Measurements from ENCODE around the gene EFNB3. TPM values are rescaled to one million over a fixed set of nuclear protein-coding genes. Genes with fewer than 3 reads are reported as not detected.

The EFNB3 gene
- polyA plus RNA-seq, 1 donor from 2014 or later = not detected

- Mint-ChIP-seq H3K4me1 (peaks cover 18 to 30% (median 29%) of the 10 kb centered on the region in 3 donors), H3K36me3 (peaks cover 2% of the 10 kb centered on the region), H3K27ac (peak within 1 kb of the TSS; percentile 98 to 100 (median 99)), H3K9me3 (no peaks in the 10 kb centered on the region), H3K4me3 (peak within 1 kb of the TSS; percentile 93 to 99 (median 98)), H3K27me3 (no peaks in the 10 kb centered on the region)
Observed at GRCh38 chr17:7687072-7687907, 17.7 kb upstream of the EFNB3 start, which contains the start of gene TP53. TP53 (minus strand) TSS chr17:7687490; CDS start chr17:7676594, 10,896 bp downstream.

- Mint-ChIP-seq H3K4me1 (peaks cover 18 to 30% (median 25%) of the 10 kb centered on the region in 3 donors), H3K27me3 (no peaks in the 10 kb centered on the region), H3K36me3 (peaks cover 2% of the 10 kb centered on the region), H3K4me3 (peak within 1 kb of the TSS; percentile 93 to 99 (median 98)), H3K27ac (peak within 1 kb of the TSS; percentile 98 to 100 (median 99)), H3K9me3 (no peaks in the 10 kb centered on the region)
Observed at GRCh38 chr17:7687908-7688807, 16.8 kb upstream of the EFNB3 start, which contains the start of gene WRAP53. WRAP53 (plus strand) TSS chr17:7688477; CDS start chr17:7688649, 172 bp downstream.

GRCh38 chr17:7688808-7689316 lies 16.1 kb upstream of the EFNB3 start:
- H3K27ac Mint-ChIP-seq = peak overlapping the region in 2 of 3 donors; percentile 67 to 99
- peaks cover 2% of the 10 kb centered on the region for H3K36me3 Mint-ChIP-seq
- H3K4me1 Mint-ChIP-seq = peaks cover 18 to 30% (median 23%) of the 10 kb centered on the region in 3 donors

GRCh38 chr17:7695586-7695985 lies 9.4 kb upstream of the EFNB3 start:
- peaks cover 0 to 2% (median 0%) of the 10 kb centered on the region in 3 donors for H3K4me1 Mint-ChIP-seq
- H3K27me3 Mint-ChIP-seq = no peaks in the 10 kb centered on the region
- no peak overlapping the region for H3K27ac Mint-ChIP-seq
- peaks cover 14% of the 10 kb centered on the region for H3K36me3 Mint-ChIP-seq
- H3K4me3 Mint-ChIP-seq = no peak overlapping the region
- H3K9me3 Mint-ChIP-seq = no peaks in the 10 kb centered on the region

More at GRCh38 chr17:7688808-7689316, 16.1 kb upstream of the EFNB3 start:
- Mint-ChIP-seq H3K4me3 (peak overlapping the region; percentile 93 to 99 (median 98)), H3K9me3 (no peaks in the 10 kb centered on the region), H3K27me3 (no peaks in the 10 kb centered on the region)

GRCh38 chr17:7697828-7698588 lies 7.0 kb upstream of the EFNB3 start:
- peaks cover 19% of the 10 kb centered on the region for H3K36me3 Mint-ChIP-seq
- H3K4me3 Mint-ChIP-seq = no peak overlapping the region
- peaks cover 2% of the 10 kb centered on the region for H3K27me3 Mint-ChIP-seq
- peaks cover 0 to 3% (median 0%) of the 10 kb centered on the region in 3 donors for H3K4me1 Mint-ChIP-seq
- no peak overlapping the region for H3K27ac Mint-ChIP-seq
- H3K9me3 Mint-ChIP-seq = no peaks in the 10 kb centered on the region

GRCh38 chr17:7700510-7700909 lies 4.5 kb upstream of the EFNB3 start:
- Mint-ChIP-seq H3K4me3 (peak overlapping the region in 1 of 4 donors; percentile 54), H3K4me1 (peaks cover 0 to 9% (median 5%) of the 10 kb centered on the region in 3 donors), H3K36me3 (peaks cover 15% of the 10 kb centered on the region), H3K27me3 (peaks cover 16% of the 10 kb centered on the region), H3K27ac (no peak overlapping the region), H3K9me3 (no peaks in the 10 kb centered on the region)

- H3K4me1 Mint-ChIP-seq = peaks cover 0 to 9% (median 8%) of the 10 kb centered on the region in 3 donors
- H3K9me3 Mint-ChIP-seq = no peaks in the 10 kb centered on the region
- peaks cover 11% of the 10 kb centered on the region for H3K36me3 Mint-ChIP-seq
- no peak overlapping the region for H3K4me3 Mint-ChIP-seq
- H3K27ac Mint-ChIP-seq = no peak overlapping the region
- H3K27me3 Mint-ChIP-seq = peaks cover 26% of the 10 kb centered on the region
Observed at GRCh38 chr17:7701681-7702080, 3.3 kb upstream of the EFNB3 start.

- Mint-ChIP-seq H3K4me3 (no peak overlapping the region), H3K4me1 (peaks cover 0 to 10% (median 8%) of the 10 kb centered on the region in 3 donors), H3K9me3 (no peaks in the 10 kb centered on the region), H3K36me3 (peaks cover 9% of the 10 kb centered on the region), H3K27me3 (peaks cover 37% of the 10 kb centered on the region), H3K27ac (no peak overlapping the region)
Observed at GRCh38 chr17:7702776-7703175, 2.2 kb upstream of the EFNB3 start.

- peaks cover 38% of the 10 kb centered on the region for H3K27me3 Mint-ChIP-seq
- H3K27ac Mint-ChIP-seq = peak overlapping the region in 1 of 3 donors; percentile 31
Observed at GRCh38 chr17:7703584-7704479, 1.2 kb upstream of the EFNB3 start.

GRCh38 chr17:7705269-7706255 lies 560 bp downstream of the EFNB3 start:
- H3K4me1 Mint-ChIP-seq = peaks cover 0 to 13% (median 13%) of the 10 kb centered on the region in 3 donors
- H3K9me3 Mint-ChIP-seq = no peaks in the 10 kb centered on the region
- H3K36me3 Mint-ChIP-seq = peaks cover 9% of the 10 kb centered on the region
- peaks cover 50% of the 10 kb centered on the region for H3K27me3 Mint-ChIP-seq
- peak overlapping the region in 3 of 4 donors; percentile 46 to 87 (median 61) for H3K4me3 Mint-ChIP-seq
- H3K27ac Mint-ChIP-seq = no peak overlapping the region

More at GRCh38 chr17:7703584-7704479, 1.2 kb upstream of the EFNB3 start:
- peaks cover 0 to 10% (median 8%) of the 10 kb centered on the region in 3 donors for H3K4me1 Mint-ChIP-seq
- H3K36me3 Mint-ChIP-seq = peaks cover 8% of the 10 kb centered on the region
- peak overlapping the region in 2 of 4 donors; percentile 37 to 47 for H3K4me3 Mint-ChIP-seq
- no peaks in the 10 kb centered on the region for H3K9me3 Mint-ChIP-seq

GRCh38 chr17:7706631-7707354 lies 1.8 kb downstream of the EFNB3 start:
- peaks cover 0 to 15% (median 13%) of the 10 kb centered on the region in 3 donors for H3K4me1 Mint-ChIP-seq
- H3K4me3 Mint-ChIP-seq = peak overlapping the region in 1 of 4 donors; percentile 23
- peak overlapping the region in 1 of 3 donors; percentile 14 for H3K27ac Mint-ChIP-seq
- H3K9me3 Mint-ChIP-seq = peaks cover 0 to 3% (median 0%) of the 10 kb centered on the region in 3 donors
- H3K27me3 Mint-ChIP-seq = peaks cover 57% of the 10 kb centered on the region
- peaks cover 7% of the 10 kb centered on the region for H3K36me3 Mint-ChIP-seq

- Mint-ChIP-seq H3K27ac (no peak overlapping the region), H3K4me3 (no peak overlapping the region), H3K9me3 (peaks cover 0 to 3% (median 0%) of the 10 kb centered on the region in 3 donors), H3K4me1 (peaks cover 0 to 13% (median 12%) of the 10 kb centered on the region in 3 donors), H3K27me3 (peaks cover 55% of the 10 kb centered on the region), H3K36me3 (peaks cover 5% of the 10 kb centered on the region)
Observed at GRCh38 chr17:7707446-7707845, 2.4 kb downstream of the EFNB3 start.

Measured in IgD-negative memory B cell (primary cell).